ENCODE results near the gene RIT1. TPM values are rescaled to one million over a fixed set of nuclear protein-coding genes. Genes with fewer than 3 reads are reported as not detected.
A peak's percentile ranks its signal among the peaks of the same experiment; 100 is the strongest.

RIT1 gene
- total RNA-seq, 4 donors from 2014 or later, result 19.5 to 32.6 (median 27.4) TPM

DNA sequence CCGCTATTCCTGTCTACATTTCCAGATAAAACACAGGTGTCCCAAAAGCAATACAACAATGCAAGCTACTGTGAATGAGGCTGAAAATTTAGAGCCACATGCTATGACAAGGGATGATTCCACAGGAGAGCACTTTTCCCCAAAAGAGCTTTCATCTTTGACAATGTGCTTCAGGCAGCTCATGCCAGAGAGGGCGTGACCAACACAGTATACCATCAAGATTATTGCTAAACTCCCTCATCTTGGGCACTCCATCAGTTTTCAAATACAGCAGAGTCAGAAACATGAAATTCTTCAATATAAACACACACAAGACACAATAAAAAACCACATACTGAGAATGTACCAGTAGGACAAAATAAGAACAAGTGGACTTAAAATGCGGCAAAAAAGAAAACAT, 60.8 kb downstream of the RIT1 start:
- no peak overlapping the region for H3K27ac ChIP-seq
- peaks cover 13 to 21% of the 10 kb centered on the region in 2 donors for H3K36me3 ChIP-seq
- no peak for DNase-seq
- 89% methylated on average over 3 of the region's 3 CpGs for WGBS, 2 donors
- intact Hi-C loops (cut with DNase I), result no loop called here
- H3K4me1 ChIP-seq, result no peaks in the 10 kb centered on the region
- no peak overlapping the region for H3K4me3 ChIP-seq (replicated peaks in 1 of 3)
- no peaks in the 10 kb centered on the region for H3K9me3 ChIP-seq
- TF ChIP-seq, protein P1, sequence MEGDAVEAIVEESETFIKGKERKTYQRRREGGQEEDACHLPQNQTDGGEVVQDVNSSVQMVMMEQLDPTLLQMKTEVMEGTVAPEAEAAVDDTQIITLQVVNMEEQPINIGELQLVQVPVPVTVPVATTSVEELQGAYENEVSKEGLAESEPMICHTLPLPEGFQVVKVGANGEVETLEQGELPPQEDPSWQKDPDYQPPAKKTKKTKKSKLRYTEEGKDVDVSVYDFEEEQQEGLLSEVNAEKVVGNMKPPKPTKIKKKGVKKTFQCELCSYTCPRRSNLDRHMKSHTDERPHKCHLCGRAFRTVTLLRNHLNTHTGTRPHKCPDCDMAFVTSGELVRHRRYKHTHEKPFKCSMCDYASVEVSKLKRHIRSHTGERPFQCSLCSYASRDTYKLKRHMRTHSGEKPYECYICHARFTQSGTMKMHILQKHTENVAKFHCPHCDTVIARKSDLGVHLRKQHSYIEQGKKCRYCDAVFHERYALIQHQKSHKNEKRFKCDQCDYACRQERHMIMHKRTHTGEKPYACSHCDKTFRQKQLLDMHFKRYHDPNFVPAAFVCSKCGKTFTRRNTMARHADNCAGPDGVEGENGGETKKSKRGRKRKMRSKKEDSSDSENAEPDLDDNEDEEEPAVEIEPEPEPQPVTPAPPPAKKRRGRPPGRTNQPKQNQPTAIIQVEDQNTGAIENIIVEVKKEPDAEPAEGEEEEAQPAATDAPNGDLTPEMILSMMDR (IDR thresholded peaks at IDR 0.05), result no peak
- no peak for TF ChIP-seq POLR2A (IDR thresholded peaks at IDR 0.05)
- no peaks in the 10 kb centered on the region for H3K27me3 ChIP-seq

DNA sequence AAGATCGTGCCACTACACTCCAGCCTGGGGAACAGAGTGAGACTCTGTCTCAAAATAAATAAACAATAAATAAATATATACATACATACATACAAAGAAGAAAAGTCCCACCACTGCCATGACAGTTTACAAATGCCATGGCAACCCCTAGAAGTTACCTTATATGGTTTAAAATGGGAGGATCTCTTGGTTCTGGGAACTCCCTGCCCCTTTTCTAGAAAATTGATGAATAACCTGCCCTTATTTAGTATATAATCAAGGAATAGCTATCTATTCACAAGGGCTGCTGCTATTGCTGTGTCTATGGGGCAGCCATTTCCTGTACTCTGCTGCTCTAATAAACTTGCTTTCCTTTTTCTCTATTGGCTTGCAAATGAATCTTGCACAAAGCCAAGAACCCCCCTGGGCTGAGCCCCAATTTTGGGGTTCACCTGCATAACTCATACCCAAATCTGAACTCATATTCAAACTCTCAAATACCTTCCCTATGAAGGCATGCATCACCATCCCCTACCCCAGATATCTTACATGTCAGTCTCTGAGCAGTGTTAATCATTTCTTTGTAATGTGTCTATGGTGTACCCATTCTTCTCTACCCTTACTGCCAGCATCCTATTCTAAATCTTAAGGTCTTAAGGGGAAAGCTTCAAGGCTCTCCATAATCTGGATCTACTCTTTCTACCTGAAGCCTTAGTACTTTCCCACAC, 63.2 kb downstream of the RIT1 start:
- peaks cover 2 to 13% of the 10 kb centered on the region in 2 donors for H3K36me3 ChIP-seq
- no peaks in the 10 kb centered on the region for H3K9me3 ChIP-seq
- no peaks in the 10 kb centered on the region for H3K27me3 ChIP-seq
- WGBS, 2 donors, result 86 to 92% methylated on average over 1 of the region's 1 CpG
- TF ChIP-seq, protein P1 (IDR thresholded peaks at IDR 0.05), result no peak
- no peak for TF ChIP-seq POLR2A (IDR thresholded peaks at IDR 0.05)
- no peak overlapping the region for H3K4me3 ChIP-seq (replicated peaks in 1 of 3)
- no peaks in the 10 kb centered on the region for H3K4me1 ChIP-seq
- intact Hi-C loops (cut with DNase I), result no loop called here
- no peak for DNase-seq
- H3K27ac ChIP-seq, result no peak overlapping the region

Small RNA genes within 50 kb of the gene (microRNA-seq; reads per million reads assigned to microRNA genes)
- not detected for gene MIR6738

Small RNA genes within 50 kb of the gene (small RNA-seq; reads per million reads assigned to genes)
- gene MIR6738 (not detected), gene RF00015 (not detected), gene SCARNA4 (not detected), gene SNORA80E (177 reads per million, percentile 97 among the genes with 10 or more reads in this experiment)

Other genes with a start within 250 kb of the RIT1 start
- 100 to 1,000 TPM in 2 of 4 donors, 10 to 100 TPM in 2; 61.7 to 172 (median 94.6) TPM for gene YY1AP1, start 222.6 kb downstream of the RIT1 start, total RNA-seq
- 100 to 1,000 TPM in 3 of 4 donors, 10 to 100 TPM in 1; 70.8 to 141 (median 106) TPM for gene DAP3, start 222.3 kb downstream of the RIT1 start, total RNA-seq
- 10 to 100 TPM; 32.3 to 64.9 (median 43.6) TPM for gene GON4L, start 54.1 kb downstream of the RIT1 start, total RNA-seq
- 1 to 10 TPM; 3.3 to 9.1 (median 3.6) TPM for gene SYT11, start 51.8 kb downstream of the RIT1 start, total RNA-seq
- 100 to 1,000 TPM in 1 of 4 donors, 10 to 100 TPM in 3; 58.5 to 114 (median 60.6) TPM for gene KHDC4, start 23.1 kb upstream of the RIT1 start, total RNA-seq
- gene RXFP4, start 30.3 kb upstream of the RIT1 start, total RNA-seq, result not detected
- 10 to 100 TPM; 47.4 to 80.1 (median 66.6) TPM for gene ARHGEF2, start 67.2 kb upstream of the RIT1 start, total RNA-seq
- gene SSR2, start 109.6 kb upstream of the RIT1 start, total RNA-seq, result 100 to 1,000 TPM in 3 of 4 donors, 10 to 100 TPM in 1; 78.6 to 193 (median 130) TPM
- 10 to 100 TPM; 10.8 to 18.8 (median 16.9) TPM for gene UBQLN4, start 142.4 kb upstream of the RIT1 start, total RNA-seq
- gene LAMTOR2, start 143.4 kb upstream of the RIT1 start, total RNA-seq, result 10 to 100 TPM; 14.7 to 76.8 (median 41.1) TPM
- gene RAB25, start 149.8 kb upstream of the RIT1 start, total RNA-seq, result 10 to 100 TPM; 65.9 to 88.0 (median 74.1) TPM
- 1 to 10 TPM in 1 of 4 donors, under 1 TPM in 3; 0.17 to 1.8 (median 0.33) TPM for gene MEX3A, start 171.1 kb upstream of the RIT1 start, total RNA-seq
- 100 to 1,000 TPM; 235 to 412 (median 327) TPM for gene LMNA, start 203.4 kb upstream of the RIT1 start, total RNA-seq
- gene SEMA4A, start 242.2 kb upstream of the RIT1 start, total RNA-seq, result 10 to 100 TPM; 21.5 to 50.8 (median 37.5) TPM